Ishikawa (cell line): Measurements from ENCODE around the gene MRGPRF.

ENCODE experiments used
- CEBPB ChIP-seq: IDR thresholded peaks from 2 replicates; pipeline ENCODE4 v1.6.1; 2012
- CREB1 ChIP-seq: IDR thresholded peaks from 2 replicates; pipeline ENCODE4 v1.6.1; 2012; ENCODE audit warnings: low read depth
- EGR1 ChIP-seq: IDR thresholded peaks from 2 replicates; pipeline ENCODE4 v1.6.1; 2012
- EP300 ChIP-seq: IDR thresholded peaks from 2 replicates; pipeline ENCODE4 v1.6.1; 2012; ENCODE audit warnings: borderline replicate concordance
- FOXM1 ChIP-seq: IDR thresholded peaks from 2 replicates; pipeline ENCODE4 v1.6.1; 2012; ENCODE audit warnings: low read depth, borderline replicate concordance
- NFIC ChIP-seq: IDR thresholded peaks from 2 replicates; pipeline ENCODE4 v1.6.1; 2012
- RAD21 ChIP-seq: IDR thresholded peaks from 2 replicates; pipeline ENCODE4 v1.6.1; 2012; ENCODE audit warnings: low read depth
- TAF1 ChIP-seq: IDR thresholded peaks from 2 replicates; pipeline ENCODE4 v1.6.1; 2012; ENCODE audit warnings: low read depth, mild to moderate bottlenecking
- TCF12 ChIP-seq: IDR thresholded peaks from 2 replicates; pipeline ENCODE4 v1.6.1; 2012; ENCODE audit warnings: low read depth
- TEAD4 ChIP-seq: IDR thresholded peaks from 2 replicates; pipeline ENCODE4 v1.6.1; 2012
- YY1 ChIP-seq: IDR thresholded peaks from 2 replicates; pipeline ENCODE4 v1.6.1; 2012; ENCODE audit warnings: low read depth
- ZBTB7A ChIP-seq: IDR thresholded peaks from 2 replicates; pipeline ENCODE4 v1.6.1; 2012; ENCODE audit warnings: low read depth
- TF ChIP-seq, protein P1 (sequence below): IDR thresholded peaks from 2 replicates; pipeline ENCODE4 v1.6.1; 2012
- TF ChIP-seq, protein P2 (sequence below): IDR thresholded peaks from 2 replicates; pipeline ENCODE4 v1.6.1; 2012; ENCODE audit warnings: low read depth, mild to moderate bottlenecking
- TF ChIP-seq, protein P3 (sequence below): IDR thresholded peaks from 2 replicates; pipeline ENCODE4 v1.6.1; 2012

MRGPRF gene

DNA sequence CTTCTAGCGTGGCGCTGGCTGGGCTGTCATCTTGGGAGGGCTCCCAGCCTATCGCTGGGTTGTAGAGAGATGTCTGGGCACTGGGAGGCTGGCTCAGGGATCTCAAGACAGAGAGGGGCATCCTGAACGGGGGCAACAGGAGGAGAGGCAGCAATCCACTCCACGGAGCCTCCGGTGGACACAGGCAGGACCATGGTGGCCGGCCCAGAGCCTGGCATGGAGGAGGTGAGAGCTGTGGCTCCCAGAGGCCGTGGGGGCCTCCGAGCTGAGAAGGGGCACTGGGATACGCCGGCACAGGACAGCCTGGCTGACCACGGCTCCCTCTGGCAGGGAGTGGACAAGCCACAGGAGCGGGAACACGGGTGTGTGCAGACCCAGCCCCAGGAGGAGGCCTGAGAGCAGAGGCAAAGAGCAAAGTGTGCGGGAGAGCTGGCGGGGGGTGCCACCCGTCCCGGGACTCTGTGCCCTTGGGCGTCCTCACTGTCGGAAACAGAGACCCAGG is 9.1 kb downstream of the MRGPRF start:
- TF ChIP-seq RAD21 (no peak), NFIC (no peak), EP300 (no peak), FOXM1 (no peak), TAF1 (no peak), TCF12 (no peak), TEAD4 (no peak), YY1 (no peak)
- TF ChIP-seq, protein P1, sequence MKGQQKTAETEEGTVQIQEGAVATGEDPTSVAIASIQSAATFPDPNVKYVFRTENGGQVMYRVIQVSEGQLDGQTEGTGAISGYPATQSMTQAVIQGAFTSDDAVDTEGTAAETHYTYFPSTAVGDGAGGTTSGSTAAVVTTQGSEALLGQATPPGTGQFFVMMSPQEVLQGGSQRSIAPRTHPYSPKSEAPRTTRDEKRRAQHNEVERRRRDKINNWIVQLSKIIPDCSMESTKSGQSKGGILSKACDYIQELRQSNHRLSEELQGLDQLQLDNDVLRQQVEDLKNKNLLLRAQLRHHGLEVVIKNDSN: no peak

DNA sequence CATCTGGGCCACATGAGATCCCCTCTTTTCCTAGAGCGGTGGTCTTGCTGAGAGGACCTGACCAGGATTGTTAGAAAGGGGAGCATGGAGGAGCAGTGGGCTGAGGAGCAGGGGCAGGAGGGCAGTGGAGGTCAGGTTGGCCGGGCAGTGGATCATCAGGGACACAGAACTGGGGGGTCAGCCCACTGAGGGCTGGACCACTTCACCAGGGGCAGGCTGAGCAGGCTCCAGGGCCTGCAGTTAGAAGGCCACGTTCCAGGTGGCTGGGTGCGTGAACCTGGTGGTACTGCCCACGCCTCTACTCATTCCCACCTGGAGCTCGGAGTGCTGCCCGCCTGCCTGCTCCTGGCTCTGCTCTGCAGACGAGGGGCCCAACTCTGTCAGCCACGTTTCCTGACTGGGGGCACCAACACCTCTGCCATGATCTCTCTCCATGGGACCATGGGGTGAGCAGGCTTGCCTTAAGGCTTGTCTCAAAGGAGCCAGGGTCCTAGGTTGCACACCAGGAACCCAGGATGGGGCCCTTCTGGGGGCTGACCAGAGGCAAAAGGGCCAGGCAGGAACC is 9.7 kb downstream of the MRGPRF start:
- TF ChIP-seq, protein P2, sequence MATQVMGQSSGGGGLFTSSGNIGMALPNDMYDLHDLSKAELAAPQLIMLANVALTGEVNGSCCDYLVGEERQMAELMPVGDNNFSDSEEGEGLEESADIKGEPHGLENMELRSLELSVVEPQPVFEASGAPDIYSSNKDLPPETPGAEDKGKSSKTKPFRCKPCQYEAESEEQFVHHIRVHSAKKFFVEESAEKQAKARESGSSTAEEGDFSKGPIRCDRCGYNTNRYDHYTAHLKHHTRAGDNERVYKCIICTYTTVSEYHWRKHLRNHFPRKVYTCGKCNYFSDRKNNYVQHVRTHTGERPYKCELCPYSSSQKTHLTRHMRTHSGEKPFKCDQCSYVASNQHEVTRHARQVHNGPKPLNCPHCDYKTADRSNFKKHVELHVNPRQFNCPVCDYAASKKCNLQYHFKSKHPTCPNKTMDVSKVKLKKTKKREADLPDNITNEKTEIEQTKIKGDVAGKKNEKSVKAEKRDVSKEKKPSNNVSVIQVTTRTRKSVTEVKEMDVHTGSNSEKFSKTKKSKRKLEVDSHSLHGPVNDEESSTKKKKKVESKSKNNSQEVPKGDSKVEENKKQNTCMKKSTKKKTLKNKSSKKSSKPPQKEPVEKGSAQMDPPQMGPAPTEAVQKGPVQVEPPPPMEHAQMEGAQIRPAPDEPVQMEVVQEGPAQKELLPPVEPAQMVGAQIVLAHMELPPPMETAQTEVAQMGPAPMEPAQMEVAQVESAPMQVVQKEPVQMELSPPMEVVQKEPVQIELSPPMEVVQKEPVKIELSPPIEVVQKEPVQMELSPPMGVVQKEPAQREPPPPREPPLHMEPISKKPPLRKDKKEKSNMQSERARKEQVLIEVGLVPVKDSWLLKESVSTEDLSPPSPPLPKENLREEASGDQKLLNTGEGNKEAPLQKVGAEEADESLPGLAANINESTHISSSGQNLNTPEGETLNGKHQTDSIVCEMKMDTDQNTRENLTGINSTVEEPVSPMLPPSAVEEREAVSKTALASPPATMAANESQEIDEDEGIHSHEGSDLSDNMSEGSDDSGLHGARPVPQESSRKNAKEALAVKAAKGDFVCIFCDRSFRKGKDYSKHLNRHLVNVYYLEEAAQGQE: no peak
- TF ChIP-seq, protein P3, sequence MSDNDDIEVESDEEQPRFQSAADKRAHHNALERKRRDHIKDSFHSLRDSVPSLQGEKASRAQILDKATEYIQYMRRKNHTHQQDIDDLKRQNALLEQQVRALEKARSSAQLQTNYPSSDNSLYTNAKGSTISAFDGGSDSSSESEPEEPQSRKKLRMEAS: no peak
- TF ChIP-seq CEBPB (no peak), TAF1 (no peak), RAD21 (no peak)

DNA sequence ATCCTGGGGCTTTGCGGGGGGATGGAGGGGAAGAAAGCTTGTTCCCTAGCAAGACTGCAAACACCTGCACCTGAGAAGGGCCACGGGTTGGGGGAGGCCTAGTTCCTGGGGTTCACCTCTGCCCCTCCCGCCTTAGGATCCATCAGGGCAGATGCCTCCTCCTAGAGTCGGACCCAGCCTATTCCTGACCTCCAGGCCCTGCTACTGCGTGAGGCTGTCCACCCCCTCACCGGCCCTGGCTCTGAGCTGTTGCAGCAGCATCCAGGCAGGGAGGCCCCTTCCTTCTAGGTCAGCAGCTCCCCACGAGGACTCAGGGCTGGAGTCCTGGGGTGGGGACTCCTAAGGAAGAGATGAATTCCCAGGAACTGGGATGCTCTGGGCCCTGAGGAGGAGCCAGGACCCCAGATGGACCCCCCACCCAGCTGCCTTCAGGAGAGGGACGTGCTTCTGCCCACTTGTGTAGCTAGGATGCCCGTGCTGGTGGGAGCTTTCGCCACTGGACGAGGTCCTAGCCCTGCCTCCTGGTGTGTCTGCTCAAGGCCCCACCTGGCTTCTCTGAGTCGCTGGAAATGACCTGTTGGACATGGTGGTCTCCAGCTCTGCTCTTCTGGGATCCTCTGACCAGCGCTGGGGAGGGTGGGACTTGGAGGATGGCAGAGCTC is 10.3 kb downstream of the MRGPRF start:
- TF ChIP-seq, protein P1: no peak
- no peak for TF ChIP-seq FOXM1
- TF ChIP-seq TAF1: no peak
- no peak for TF ChIP-seq TEAD4
- TF ChIP-seq NFIC: no peak
- TF ChIP-seq, protein P2: no peak
- TF ChIP-seq, protein P3: no peak
- no peak for TF ChIP-seq ZBTB7A
- TF ChIP-seq TCF12: no peak
- TF ChIP-seq CREB1: no peak
- TF ChIP-seq RAD21: no peak
- TF ChIP-seq EGR1: no peak
- TF ChIP-seq YY1: no peak
- no peak for TF ChIP-seq CEBPB
- TF ChIP-seq EP300: no peak

DNA sequence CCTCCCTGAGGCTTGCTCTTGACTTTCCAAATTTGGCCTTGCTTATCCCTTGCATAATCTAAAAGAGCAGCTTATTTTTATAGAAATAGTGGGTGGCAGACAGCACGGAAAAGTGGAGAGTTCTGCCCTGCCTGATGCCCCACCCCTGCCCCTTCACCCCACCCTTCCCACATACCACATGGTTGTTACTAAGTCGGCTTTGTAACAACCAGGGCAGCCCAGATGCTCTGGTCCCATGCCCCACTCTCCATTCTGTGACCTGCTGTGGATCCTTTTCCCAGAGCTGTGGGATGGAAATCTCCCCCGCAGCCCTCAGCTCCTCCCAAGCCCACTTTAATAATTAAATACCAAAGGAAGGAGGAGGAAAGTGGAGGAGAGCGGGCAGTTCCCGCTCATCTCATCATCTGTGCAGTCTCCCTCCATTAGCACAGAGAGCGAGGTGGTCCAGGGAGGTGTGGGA is 10.9 kb downstream of the MRGPRF start:
- TF ChIP-seq TCF12: no peak
- no peak for TF ChIP-seq RAD21
- TF ChIP-seq, protein P1: no peak
- no peak for TF ChIP-seq TAF1
- no peak for TF ChIP-seq ZBTB7A
- no peak for TF ChIP-seq CREB1
- TF ChIP-seq CEBPB: no peak
- TF ChIP-seq, protein P3: no peak
- TF ChIP-seq NFIC: no peak
- no peak for TF ChIP-seq EP300
- TF ChIP-seq YY1: no peak
- TF ChIP-seq FOXM1: no peak
- TF ChIP-seq TEAD4: no peak
- no peak for TF ChIP-seq EGR1
- TF ChIP-seq, protein P2: no peak
